Pulmonary artery endothelial cell (primary cell): ENCODE data around the gene MYO10. TPM values are rescaled to one million over a fixed set of nuclear protein-coding genes. Genes with fewer than 3 reads are reported as not detected.
A peak's percentile ranks its signal among the peaks of the same experiment; 100 is the strongest.
"Not testable (repeated sequence)": the region's sequence is repeated elsewhere in the genome, so short reads cannot be mapped to it uniquely, and the experiment has no call there.

Experiments
- DNase-seq: peaks from one replicate; pipeline ENCODE4 v3.0.0-alpha.2; 2011; ENCODE audit warnings: low read depth, low spot score
- total RNA-seq: library from RNA; depleted of rRNA; stranded (reverse); fragments of >200 nt; gene quantifications from 2 replicates; pipeline ENCODE4 v1.2.3, GENCODE V29; 2014

Gene MYO10
- 105 and 126 TPM in 2 replicates for total RNA-seq

GRCh38 chr5:16936150-16936988 lies at the start of gene MYO10:
TSS of gene MYO10 (minus strand) at chr5:16936288. CDS start at chr5:16935808, 480 bp downstream.
- peak; percentile 50 for DNase-seq

GRCh38 chr5:16985304-16985703 lies 49.2 kb upstream of the MYO10 start:
- not testable (repeated sequence) for DNase-seq

GRCh38 chr5:16983972-16984371 lies 47.9 kb upstream of the MYO10 start:
- DNase-seq = no peak

GRCh38 chr5:16983022-16983639 lies 47.0 kb upstream of the MYO10 start:
- DNase-seq = no peak

GRCh38 chr5:16981700-16982099 lies 45.6 kb upstream of the MYO10 start:
- DNase-seq = no peak

GRCh38 chr5:16980983-16981382 lies 44.9 kb upstream of the MYO10 start:
- DNase-seq = no peak

- no peak for DNase-seq
These were observed 42.2 kb upstream of the MYO10 start for GRCh38 chr5:16978296-16978695.

- DNase-seq = no peak
These were observed 40.5 kb upstream of the MYO10 start for GRCh38 chr5:16976625-16977008.

- no peak for DNase-seq
These were observed 40.0 kb upstream of the MYO10 start for GRCh38 chr5:16975950-16976624.

- no peak for DNase-seq
These were observed 38.9 kb upstream of the MYO10 start for GRCh38 chr5:16974981-16975380.

- DNase-seq = no peak
These were observed 34.7 kb upstream of the MYO10 start for GRCh38 chr5:16970826-16971225.

GRCh38 chr5:16970260-16970659 lies 34.2 kb upstream of the MYO10 start:
- DNase-seq = no peak

GRCh38 chr5:16965581-16965980 lies 29.5 kb upstream of the MYO10 start:
- no peak for DNase-seq

- DNase-seq = no peak
These were observed 27.7 kb upstream of the MYO10 start for GRCh38 chr5:16963821-16964220.

GRCh38 chr5:16961131-16961530 lies 25.0 kb upstream of the MYO10 start:
- DNase-seq = no peak

GRCh38 chr5:16957304-16958196 lies 21.5 kb upstream of the MYO10 start:
- peak; percentile 74 for DNase-seq

GRCh38 chr5:16953729-16954128 lies 17.6 kb upstream of the MYO10 start:
- no peak for DNase-seq

GRCh38 chr5:16952968-16953671 lies 17.0 kb upstream of the MYO10 start:
- no peak for DNase-seq

- DNase-seq = no peak
These were observed 10.6 kb upstream of the MYO10 start for GRCh38 chr5:16946725-16947124.

- no peak for DNase-seq
These were observed 8.9 kb upstream of the MYO10 start for GRCh38 chr5:16944816-16945562.
